Measurements from ENCODE around the gene NSUN6. TPM values are rescaled to one million over a fixed set of nuclear protein-coding genes. Genes with fewer than 3 reads are reported as not detected.

The NSUN6 gene
- total and polyA plus RNA-seq, 7 donors: 3.0 to 7.0 (median 4.0) TPM

GRCh38 chr10:18664841-18665478 is 13.6 kb upstream of the NSUN6 start:
- no peak for ATAC-seq
- Histone ChIP-seq H3K4me3 (no peak overlapping the region), H3K9me3 (no peaks in the 10 kb centered on the region), H3K27me3 (ENCODE audit: insufficient read depth in 3 of 3, low read length in 2 of 3) (no peaks in the 10 kb centered on the region), H3K27ac (no peak overlapping the region), H3K4me1 (peaks cover 29% of the 10 kb centered on the region), H3K36me3 (ENCODE audit: insufficient read depth in 1 of 2, low read depth in 1 of 2) (peaks cover 0 to 27% of the 10 kb centered on the region in 2 donors)
- WGBS, 3 donors: 91 to 92% (median 91%) methylated on average over 2 of the region's 2 CpGs
- no peak for TF ChIP-seq CTCF (IDR thresholded peaks at IDR 0.05)
- intact Hi-C loops (cut with DNase I): no loop called here
- no peak for DNase-seq

- intact Hi-C loops (cut with DNase I): no loop called here
- H3K9me3 ChIP-seq: no peaks in the 10 kb centered on the region
- 85 to 90% (median 88%) methylated on average over 19 of the region's 19 CpGs for WGBS, 3 donors
- H3K27ac ChIP-seq: peak overlapping the region; percentile 95
- H3K4me1 ChIP-seq: peaks cover 29% of the 10 kb centered on the region
- no peak for ATAC-seq
- DNase-seq: no peak
- peak overlapping the region; percentile 80 for H3K4me3 ChIP-seq
- TF ChIP-seq CTCF (IDR thresholded peaks at IDR 0.05): no peak
- H3K36me3 ChIP-seq (ENCODE audit: insufficient read depth in 1 of 2, low read depth in 1 of 2): no peaks in the 10 kb centered on the region
- no peaks in the 10 kb centered on the region for H3K27me3 ChIP-seq (ENCODE audit: insufficient read depth in 3 of 3, low read length in 2 of 3)
Measured at GRCh38 chr10:18660816-18661431, 9.5 kb upstream of the NSUN6 start.

- intact Hi-C loops (cut with DNase I): loop anchor here in 1 of 2 donors (10.0 kb wide), 1 partner anchor 1845 kb away; the partner anchor contains the start of gene RSU1
- Histone ChIP-seq H3K27me3 (ENCODE audit: insufficient read depth in 3 of 3, low read length in 2 of 3) (no peaks in the 10 kb centered on the region), H3K9me3 (no peaks in the 10 kb centered on the region), H3K27ac (peak overlapping the region; percentile 95), H3K4me3 (peak overlapping the region; percentile 80), H3K4me1 (peaks cover 26% of the 10 kb centered on the region), H3K36me3 (ENCODE audit: insufficient read depth in 1 of 2, low read depth in 1 of 2) (no peaks in the 10 kb centered on the region)
- ATAC-seq (peak in 1 of 4 donors; percentile 1), DNase-seq (no peak)
- 1% methylated on average over 23 of the region's 23 CpGs for WGBS, 3 donors
- no peak for TF ChIP-seq CTCF (IDR thresholded peaks at IDR 0.05)
Measured at GRCh38 chr10:18659819-18660535, 8.6 kb upstream of the NSUN6 start.

GRCh38 chr10:18659125-18659818 is 7.9 kb upstream of the NSUN6 start, which contains the start of gene ARL5B:
Gene ARL5B, plus strand, starts transcription at chr10:18659431. Its CDS starts 207 bp downstream, at chr10:18659638.
- H3K36me3 ChIP-seq (ENCODE audit: insufficient read depth in 1 of 2, low read depth in 1 of 2): no peaks in the 10 kb centered on the region
- no peaks in the 10 kb centered on the region for H3K9me3 ChIP-seq
- intact Hi-C loops (cut with DNase I): loop anchor here in 1 of 2 donors (10.0 kb wide), 1 partner anchor 1844 kb away; the partner anchor contains the start of gene RSU1
- WGBS, 3 donors: 0 to 1% (median 1%) methylated on average over 65 to 72 of the region's 72 CpGs
- DNase-seq: peak; percentile 98
- peak within 1 kb of the TSS; percentile 95 for H3K27ac ChIP-seq
- H3K27me3 ChIP-seq (ENCODE audit: insufficient read depth in 3 of 3, low read length in 2 of 3): no peaks in the 10 kb centered on the region
- H3K4me3 ChIP-seq: peak within 1 kb of the TSS; percentile 80
- peak; percentile 99 to 100 (median 100) for ATAC-seq
- TF ChIP-seq CTCF (IDR thresholded peaks at IDR 0.05): no peak
- peaks cover 26% of the 10 kb centered on the region for H3K4me1 ChIP-seq
